ENCODE data around the gene TRABD2B. TPM values are rescaled to one million over a fixed set of nuclear protein-coding genes. Genes with fewer than 3 reads are reported as not detected.

Gene TRABD2B
- total and polyA plus RNA-seq, 7 donors = 0.08 to 0.76 (median 0.42) TPM

DNA sequence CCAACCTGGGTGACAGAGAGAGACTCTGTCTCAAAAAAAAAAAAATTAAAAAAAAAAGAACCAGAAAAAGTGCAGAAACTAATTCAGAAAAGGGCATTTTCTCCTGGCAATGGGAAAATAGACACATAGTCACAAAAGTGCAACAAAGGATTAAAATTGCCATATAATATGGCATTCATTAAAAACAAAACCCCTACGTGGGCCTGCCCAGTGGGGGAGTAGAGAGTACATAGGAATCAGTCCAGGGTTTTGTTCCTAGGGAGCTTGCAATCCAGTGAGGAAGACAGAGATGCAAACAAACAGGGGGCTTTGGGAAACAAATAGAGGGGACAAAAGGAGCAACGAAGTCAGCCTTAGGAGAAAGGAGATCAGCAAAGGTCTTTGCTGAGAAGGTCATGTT is 4.5 kb upstream of the TRABD2B start:
- Histone ChIP-seq H3K27me3 (ENCODE audit: insufficient read depth in 3 of 3, low read length in 2 of 3) (peaks cover 0 to 18% (median 0%) of the 10 kb centered on the region in 3 donors), H3K4me3 (no peak overlapping the region), H3K27ac (no peak overlapping the region), H3K36me3 (ENCODE audit: insufficient read depth in 1 of 2, low read depth in 1 of 2) (no peaks in the 10 kb centered on the region), H3K4me1 (peaks cover 2% of the 10 kb centered on the region), H3K9me3 (no peaks in the 10 kb centered on the region)
- no peak for DNase-seq
- TF ChIP-seq, protein P1, sequence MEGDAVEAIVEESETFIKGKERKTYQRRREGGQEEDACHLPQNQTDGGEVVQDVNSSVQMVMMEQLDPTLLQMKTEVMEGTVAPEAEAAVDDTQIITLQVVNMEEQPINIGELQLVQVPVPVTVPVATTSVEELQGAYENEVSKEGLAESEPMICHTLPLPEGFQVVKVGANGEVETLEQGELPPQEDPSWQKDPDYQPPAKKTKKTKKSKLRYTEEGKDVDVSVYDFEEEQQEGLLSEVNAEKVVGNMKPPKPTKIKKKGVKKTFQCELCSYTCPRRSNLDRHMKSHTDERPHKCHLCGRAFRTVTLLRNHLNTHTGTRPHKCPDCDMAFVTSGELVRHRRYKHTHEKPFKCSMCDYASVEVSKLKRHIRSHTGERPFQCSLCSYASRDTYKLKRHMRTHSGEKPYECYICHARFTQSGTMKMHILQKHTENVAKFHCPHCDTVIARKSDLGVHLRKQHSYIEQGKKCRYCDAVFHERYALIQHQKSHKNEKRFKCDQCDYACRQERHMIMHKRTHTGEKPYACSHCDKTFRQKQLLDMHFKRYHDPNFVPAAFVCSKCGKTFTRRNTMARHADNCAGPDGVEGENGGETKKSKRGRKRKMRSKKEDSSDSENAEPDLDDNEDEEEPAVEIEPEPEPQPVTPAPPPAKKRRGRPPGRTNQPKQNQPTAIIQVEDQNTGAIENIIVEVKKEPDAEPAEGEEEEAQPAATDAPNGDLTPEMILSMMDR (IDR thresholded peaks at IDR 0.05) = no peak
- intact Hi-C loops (cut with DNase I) = no loop called here
- WGBS, 3 donors = 57 to 64% (median 58%) methylated on average over 2 of the region's 2 CpGs
- ATAC-seq = no peak

DNA sequence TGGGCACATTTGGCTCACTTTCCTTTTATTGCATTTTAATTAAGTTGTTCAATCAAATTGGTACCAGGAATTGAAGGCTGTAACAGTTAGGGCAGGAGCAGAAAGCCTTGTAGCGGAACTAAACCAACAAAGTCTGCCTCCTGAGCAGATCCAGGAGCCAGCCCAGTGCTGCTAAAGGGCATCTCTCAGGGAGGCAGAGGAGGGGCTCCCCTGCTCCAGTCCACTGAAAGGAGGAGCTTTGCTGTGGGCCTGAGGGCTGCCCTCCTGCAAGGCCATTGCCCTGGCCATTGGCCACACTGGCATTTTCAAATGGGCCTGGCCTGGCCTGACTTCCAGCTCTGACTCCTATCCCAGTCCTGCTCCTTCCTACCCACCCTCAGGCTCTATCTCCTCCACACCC is 3.7 kb upstream of the TRABD2B start:
- DNase-seq = no peak
- Histone ChIP-seq H3K4me1 (peaks cover 2% of the 10 kb centered on the region), H3K36me3 (ENCODE audit: insufficient read depth in 1 of 2, low read depth in 1 of 2) (no peaks in the 10 kb centered on the region), H3K4me3 (no peak overlapping the region), H3K27ac (no peak overlapping the region), H3K27me3 (ENCODE audit: insufficient read depth in 3 of 3, low read length in 2 of 3) (peaks cover 0 to 26% (median 4%) of the 10 kb centered on the region in 3 donors), H3K9me3 (no peaks in the 10 kb centered on the region)
- WGBS, 3 donors = 100% methylated on average over 1 of the region's 1 CpG
- no peak for ATAC-seq
- TF ChIP-seq, protein P1 (IDR thresholded peaks at IDR 0.05) = no peak
- intact Hi-C loops (cut with DNase I) = no loop called here

DNA sequence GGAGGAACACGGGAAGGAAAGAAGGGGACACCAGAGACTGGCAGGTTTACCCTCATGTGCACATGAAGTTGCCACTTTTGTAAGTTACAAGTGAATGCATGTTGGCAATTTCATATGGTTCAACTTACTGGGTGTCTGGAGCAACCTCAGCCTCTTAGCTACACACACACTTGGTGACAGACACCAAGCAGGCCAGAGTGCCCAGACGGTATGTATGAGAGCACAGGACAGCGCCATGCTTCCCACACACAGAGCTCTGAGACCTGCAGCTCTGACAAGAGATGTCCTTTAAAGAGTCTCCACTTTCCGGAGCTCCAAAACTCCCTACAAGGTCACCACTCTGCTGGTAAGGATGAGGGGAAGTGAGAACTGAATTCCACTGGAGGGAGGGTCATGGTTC is 1.9 kb upstream of the TRABD2B start:
- ATAC-seq = no peak
- Histone ChIP-seq H3K27me3 (ENCODE audit: insufficient read depth in 3 of 3, low read length in 2 of 3) (peaks cover 0 to 38% (median 4%) of the 10 kb centered on the region in 3 donors), H3K27ac (no peak overlapping the region), H3K9me3 (no peaks in the 10 kb centered on the region), H3K4me3 (no peak overlapping the region), H3K36me3 (ENCODE audit: insufficient read depth in 1 of 2, low read depth in 1 of 2) (no peaks in the 10 kb centered on the region), H3K4me1 (peaks cover 2% of the 10 kb centered on the region)
- TF ChIP-seq, protein P1 (IDR thresholded peaks at IDR 0.05) = no peak
- WGBS, 3 donors = 84 to 90% (median 85%) methylated on average over 4 of the region's 4 CpGs
- no peak for DNase-seq
- intact Hi-C loops (cut with DNase I) = no loop called here

DNA sequence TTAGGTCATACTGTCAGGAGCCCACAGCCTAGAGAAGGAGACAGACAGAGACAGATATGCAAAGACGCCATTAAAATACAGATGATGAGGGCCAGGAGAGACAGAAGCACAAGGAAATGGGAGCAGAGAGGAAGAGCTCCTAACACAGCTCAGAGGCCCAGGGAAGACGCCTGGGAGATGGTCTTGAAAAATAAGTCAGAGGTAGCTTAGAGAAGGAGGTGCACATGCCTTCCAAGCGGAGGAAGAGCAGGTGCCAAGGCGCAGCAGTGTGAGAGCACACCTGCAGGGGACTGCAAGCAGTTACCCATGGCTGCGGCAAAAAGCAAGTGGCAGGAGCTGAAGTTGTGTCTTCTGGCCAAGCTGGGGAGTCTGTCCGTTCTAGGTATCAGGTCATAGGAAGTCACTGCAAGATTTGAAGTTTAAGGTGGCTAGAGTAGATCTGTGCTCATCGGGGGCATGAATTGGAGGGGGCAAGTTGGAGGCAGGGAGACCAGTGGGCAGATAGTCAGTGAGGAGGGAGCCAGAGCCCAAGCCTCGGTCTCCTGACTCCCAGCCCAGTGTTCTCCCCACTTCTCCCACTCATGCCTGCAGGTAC is 1.3 kb upstream of the TRABD2B start:
- peaks cover 0 to 40% (median 4%) of the 10 kb centered on the region in 3 donors for H3K27me3 ChIP-seq (ENCODE audit: insufficient read depth in 3 of 3, low read length in 2 of 3)
- H3K27ac ChIP-seq = no peak overlapping the region
- ATAC-seq = no peak
- H3K36me3 ChIP-seq (ENCODE audit: insufficient read depth in 1 of 2, low read depth in 1 of 2) = no peaks in the 10 kb centered on the region
- H3K9me3 ChIP-seq = no peaks in the 10 kb centered on the region
- intact Hi-C loops (cut with DNase I) = no loop called here
- peaks cover 2% of the 10 kb centered on the region for H3K4me1 ChIP-seq
- TF ChIP-seq, protein P1 (IDR thresholded peaks at IDR 0.05) = no peak
- WGBS, 3 donors = 84 to 91% (median 90%) methylated on average over 8 of the region's 8 CpGs
- no peak overlapping the region for H3K4me3 ChIP-seq
- DNase-seq = no peak

All from psoas muscle (tissue), 8 donors.